HEK293T (cell line): ENCODE results near the gene PRDM15.

Experiments used
- CTCF ChIA-PET: fragments of 350-600 bp; formaldehyde crosslinking; extraction: SDS; loops from one replicate; lab custom pipeline; 2021; ENCODE audit warnings: antibody characterized with exemption, inconsistent platforms; lab: Yijun Ruan, JAX
- POLR2A ChIA-PET: fragments of 350-600 bp; formaldehyde crosslinking; extraction: SDS; loops from one replicate; lab custom pipeline; 2020; ENCODE audit warnings: antibody characterized with exemption, inconsistent platforms; lab: Yijun Ruan, JAX
- DNase-seq: peaks from one replicate; pipeline ENCODE4 v3.0.0; 2012; ENCODE audit warnings: mixed read lengths; ENCODE audit errors: extremely low spot score
- ARNT ChIP-seq: fragments of 450-650 bp; IDR thresholded peaks from 2 replicates; pipeline ENCODE4 v1.6.1; 2017; ENCODE audit warnings: mild to moderate bottlenecking
- BHLHE40 ChIP-seq: fragments of 450-650 bp; IDR thresholded peaks from 2 replicates; pipeline ENCODE4 v1.6.1; 2016; ENCODE audit warnings: mild to moderate bottlenecking, moderate library complexity, borderline replicate concordance
- CTBP1 ChIP-seq: fragments of 450-650 bp; IDR thresholded peaks from 2 replicates; pipeline ENCODE4 v1.6.1; 2016; ENCODE audit warnings: borderline replicate concordance
- ELF4 ChIP-seq: fragments of 450-650 bp; IDR thresholded peaks from 2 replicates; pipeline ENCODE4 v1.6.1; 2017; ENCODE audit warnings: antibody characterized with exemption
- FOXA1 ChIP-seq: fragments of 450-650 bp; IDR thresholded peaks from 2 replicates; pipeline ENCODE4 v1.6.1; 2016; ENCODE audit warnings: mild to moderate bottlenecking
- FOXK2 ChIP-seq: fragments of 450-650 bp; IDR thresholded peaks from 2 replicates; pipeline ENCODE4 v1.6.1; 2016; ENCODE audit warnings: mild to moderate bottlenecking
- FOXM1 ChIP-seq: fragments of 450-650 bp; IDR thresholded peaks from 2 replicates; pipeline ENCODE4 v1.6.1; 2017; ENCODE audit warnings: mild to moderate bottlenecking, borderline replicate concordance
- HDGF ChIP-seq: fragments of 450-650 bp; IDR thresholded peaks from 2 replicates; pipeline ENCODE4 v1.6.1; 2017; ENCODE audit warnings: antibody characterized with exemption, borderline replicate concordance
- L3MBTL2 ChIP-seq: fragments of 450-650 bp; conservative IDR thresholded peaks from 2 replicates; pipeline ENCODE4 v1.6.1; 2016; ENCODE audit warnings: mild to moderate bottlenecking
- LEF1 ChIP-seq: fragments of 450-650 bp; IDR thresholded peaks from 2 replicates; pipeline ENCODE4 v1.6.1; 2017; ENCODE audit warnings: mild to moderate bottlenecking, borderline replicate concordance
- NFRKB ChIP-seq: fragments of 450-650 bp; IDR thresholded peaks from 2 replicates; pipeline ENCODE4 v1.6.1; 2016; ENCODE audit warnings: mild to moderate bottlenecking, moderate library complexity
- SP1 ChIP-seq: fragments of 450-650 bp; IDR thresholded peaks from 2 replicates; pipeline ENCODE4 v1.6.1; 2017
- SUZ12 ChIP-seq: fragments of 450-650 bp; IDR thresholded peaks from 2 replicates; pipeline ENCODE4 v1.6.1; 2016; ENCODE audit warnings: mild to moderate bottlenecking
- TARDBP ChIP-seq: fragments of 450-650 bp; IDR thresholded peaks from 2 replicates; pipeline ENCODE4 v1.6.1; 2016
- ZNF384 ChIP-seq: fragments of 450-650 bp; IDR thresholded peaks from 2 replicates; pipeline ENCODE4 v1.6.1; 2016
- TF ChIP-seq, protein P1 (sequence below): fragments of 450-650 bp; IDR thresholded peaks from 2 replicates; pipeline ENCODE4 v1.6.1; 2016

Gene PRDM15

DNA sequence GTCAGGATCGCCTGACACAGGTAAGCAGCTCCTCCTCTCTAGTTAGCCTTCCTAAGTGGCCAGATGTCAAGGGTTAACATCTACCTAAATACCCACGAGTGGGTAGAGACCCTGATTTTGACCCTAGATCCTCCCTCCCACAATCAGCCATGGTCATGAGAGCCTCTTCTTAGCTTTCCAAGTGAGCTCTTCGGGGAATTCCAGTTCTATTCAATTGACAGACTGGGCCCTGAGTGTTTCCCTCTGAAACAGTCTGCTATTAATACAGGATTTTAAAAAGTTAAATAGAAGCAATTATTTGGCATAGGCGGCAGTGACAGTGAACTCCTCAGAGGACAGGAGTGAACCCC lies 46.6 kb upstream of the PRDM15 start:
- ChIA-PET POLR2A (no interaction called here), CTCF (no interaction called here)
- TF ChIP-seq FOXA1 = no peak
- no peak for TF ChIP-seq ARNT
- TF ChIP-seq SUZ12 = no peak
- no peak for TF ChIP-seq ELF4
- TF ChIP-seq FOXM1 = no peak
- no peak for TF ChIP-seq CTBP1
- TF ChIP-seq FOXK2 = no peak
- no peak for TF ChIP-seq L3MBTL2
- TF ChIP-seq TARDBP = no peak
- no peak for TF ChIP-seq SP1
- no peak for TF ChIP-seq ZNF384
- TF ChIP-seq HDGF = no peak
- TF ChIP-seq BHLHE40 = no peak
- TF ChIP-seq, protein P1, sequence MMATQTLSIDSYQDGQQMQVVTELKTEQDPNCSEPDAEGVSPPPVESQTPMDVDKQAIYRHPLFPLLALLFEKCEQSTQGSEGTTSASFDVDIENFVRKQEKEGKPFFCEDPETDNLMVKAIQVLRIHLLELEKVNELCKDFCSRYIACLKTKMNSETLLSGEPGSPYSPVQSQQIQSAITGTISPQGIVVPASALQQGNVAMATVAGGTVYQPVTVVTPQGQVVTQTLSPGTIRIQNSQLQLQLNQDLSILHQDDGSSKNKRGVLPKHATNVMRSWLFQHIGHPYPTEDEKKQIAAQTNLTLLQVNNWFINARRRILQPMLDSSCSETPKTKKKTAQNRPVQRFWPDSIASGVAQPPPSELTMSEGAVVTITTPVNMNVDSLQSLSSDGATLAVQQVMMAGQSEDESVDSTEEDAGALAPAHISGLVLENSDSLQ = no peak
- no peak for TF ChIP-seq NFRKB
- no peak for TF ChIP-seq LEF1
- no peak for DNase-seq

DNA sequence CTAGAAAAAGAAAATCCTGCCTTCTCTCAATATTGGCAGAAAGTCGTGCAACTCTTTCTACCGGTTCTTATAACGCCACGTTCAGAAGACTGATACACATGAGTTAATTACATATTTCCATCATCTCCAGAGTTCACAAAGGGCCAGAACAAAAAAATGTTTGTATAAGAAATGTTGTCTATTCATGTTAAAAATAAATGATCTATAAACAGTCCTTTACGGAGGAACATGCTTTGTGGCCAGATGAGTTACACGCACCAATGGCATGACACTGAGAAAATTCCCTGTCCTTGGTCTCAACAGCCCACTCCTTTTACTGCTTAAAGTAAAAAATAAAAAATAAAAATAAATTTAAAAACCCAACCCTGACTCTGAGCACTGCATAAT lies 45.2 kb upstream of the PRDM15 start:
- POLR2A ChIA-PET = no interaction called here
- no peak for DNase-seq
- CTCF ChIA-PET = no interaction called here
- TF ChIP-seq SP1 (no peak), TARDBP (no peak), FOXA1 (no peak), FOXK2 (no peak), SUZ12 (no peak), BHLHE40 (no peak), ELF4 (no peak), ZNF384 (no peak), LEF1 (no peak), L3MBTL2 (no peak), ARNT (no peak), FOXM1 (no peak), CTBP1 (no peak), HDGF (no peak), NFRKB (no peak)
- TF ChIP-seq, protein P1 = no peak

DNA sequence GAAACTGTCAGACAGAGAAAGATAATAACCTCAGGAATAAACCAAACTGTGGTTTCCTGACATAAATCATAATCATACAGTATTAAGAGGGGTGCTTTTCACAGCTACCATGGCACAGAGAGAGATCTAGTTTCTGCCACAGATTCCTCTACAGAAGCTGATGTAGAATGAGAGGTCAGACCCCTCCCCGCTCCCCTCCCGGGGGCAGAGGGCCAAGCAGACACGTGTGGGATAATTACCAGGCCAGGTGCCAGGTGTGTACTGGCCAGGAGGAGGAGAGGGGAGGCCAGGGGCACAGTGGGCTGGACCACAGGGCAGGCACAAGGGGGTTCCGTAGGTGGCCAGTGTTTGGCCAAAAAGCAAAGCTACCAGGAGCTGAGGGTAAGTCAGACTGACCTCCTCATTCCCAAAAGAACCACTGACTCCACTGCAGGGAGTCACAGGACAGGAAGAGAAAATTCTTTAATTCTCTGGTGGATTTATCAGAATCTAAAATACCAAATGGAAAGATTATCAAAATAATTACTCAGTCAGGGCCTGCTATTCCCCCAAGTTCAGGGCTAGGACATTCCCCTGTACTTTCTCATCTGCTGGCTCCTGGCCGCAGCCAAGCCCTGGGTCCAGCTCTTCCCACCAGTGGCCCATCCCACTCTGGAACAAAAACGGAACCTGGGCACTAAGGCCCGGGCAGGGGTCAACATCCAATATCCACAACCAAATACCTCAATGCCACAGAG lies 44.7 kb upstream of the PRDM15 start:
- POLR2A ChIA-PET = interaction anchor here (0.7 kb wide), 1 partner anchor 193 kb away, joined by 3 read pairs; no protein-coding TSS in a partner anchor
- no peak for DNase-seq
- TF ChIP-seq, protein P1 = no peak
- TF ChIP-seq HDGF = no peak
- no peak for TF ChIP-seq NFRKB
- TF ChIP-seq FOXK2 = no peak
- TF ChIP-seq CTBP1 = no peak
- no peak for TF ChIP-seq ZNF384
- TF ChIP-seq SP1 = no peak
- TF ChIP-seq ELF4 = no peak
- no peak for TF ChIP-seq ARNT
- no peak for TF ChIP-seq SUZ12
- TF ChIP-seq FOXA1 = no peak
- no peak for TF ChIP-seq TARDBP
- TF ChIP-seq L3MBTL2 = no peak
- no peak for TF ChIP-seq BHLHE40
- no peak for TF ChIP-seq FOXM1
- TF ChIP-seq LEF1 = no peak
- CTCF ChIA-PET = no interaction called here

DNA sequence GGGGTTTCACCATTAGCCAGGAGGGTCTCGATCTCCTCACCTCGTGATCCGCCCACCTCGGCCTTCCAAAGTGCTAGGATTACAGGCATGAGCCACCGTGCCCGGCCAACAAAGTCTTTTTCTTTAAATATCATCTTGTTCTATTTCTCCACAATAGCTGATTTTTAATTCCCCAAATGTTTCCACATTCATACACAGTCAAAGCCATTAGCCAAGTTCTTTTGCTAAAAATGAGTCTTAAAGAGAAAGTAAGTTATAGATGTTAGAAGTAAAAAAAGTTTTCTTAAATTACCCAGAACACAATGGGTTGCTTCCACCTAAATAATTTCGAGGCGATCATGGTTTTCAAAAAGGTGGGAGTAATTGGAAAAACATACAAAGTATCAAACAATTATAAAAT lies 44.0 kb upstream of the PRDM15 start:
- TF ChIP-seq SUZ12 (no peak), TARDBP (no peak), FOXM1 (no peak), ELF4 (no peak), HDGF (no peak), NFRKB (no peak), CTBP1 (no peak), ARNT (no peak), FOXA1 (no peak), BHLHE40 (no peak), ZNF384 (no peak), L3MBTL2 (no peak), FOXK2 (no peak), SP1 (no peak), LEF1 (no peak)
- TF ChIP-seq, protein P1 = no peak
- ChIA-PET POLR2A (interaction anchor here (0.7 kb wide), 1 partner anchor 194 kb away, joined by 3 read pairs; no protein-coding TSS in a partner anchor), CTCF (no interaction called here)
- DNase-seq = no peak

DNA sequence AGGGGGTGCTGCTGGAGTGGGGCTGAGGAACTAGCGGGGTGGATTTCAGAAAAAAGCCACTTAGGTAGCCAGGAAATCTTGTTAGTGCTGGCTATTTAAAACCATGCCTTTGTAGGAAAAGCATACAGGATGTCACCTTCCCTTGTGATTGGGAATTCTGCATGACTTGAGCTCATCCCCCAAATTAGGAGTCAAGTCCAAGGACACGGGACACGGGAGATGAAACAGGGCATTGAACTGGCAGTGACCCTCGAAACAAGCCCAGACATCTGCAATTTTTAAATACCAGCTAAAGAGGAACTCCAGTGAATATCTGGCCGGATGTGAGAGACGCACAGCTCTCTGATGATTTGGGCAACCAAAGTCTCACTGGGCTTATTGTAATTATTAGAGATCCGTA lies 41.9 kb upstream of the PRDM15 start:
- POLR2A ChIA-PET = no interaction called here
- DNase-seq = no peak
- no peak for TF ChIP-seq SUZ12
- CTCF ChIA-PET = no interaction called here
